Activated naive CD8-positive, alpha-beta T cell (primary cell): ENCODE data around the gene NUP205.
A peak's percentile ranks its signal among the peaks of the same experiment; 100 is the strongest.

ENCODE experiments used
- H3K27ac Mint-ChIP-seq: one replicate; pipeline ENCODE4 v1.8.0; 2021; ENCODE audit warnings: mixed read lengths
- H3K27me3 Mint-ChIP-seq: one replicate; pipeline ENCODE4 v1.8.0; 2021; ENCODE audit warnings: mixed read lengths
- H3K36me3 Mint-ChIP-seq: one replicate; pipeline ENCODE4 v1.8.0; 2021; ENCODE audit warnings: mixed read lengths
- H3K4me1 Mint-ChIP-seq: one replicate; pipeline ENCODE4 v1.8.0; 2021; ENCODE audit warnings: low read depth, mixed read lengths
- H3K4me3 Mint-ChIP-seq: one replicate; pipeline ENCODE4 v1.8.0; 2021; ENCODE audit warnings: mild to moderate bottlenecking, mixed read lengths
- H3K9me3 Mint-ChIP-seq: one replicate; pipeline ENCODE4 v1.8.0; 2021; ENCODE audit warnings: low read depth, mixed read lengths

Gene NUP205

DNA sequence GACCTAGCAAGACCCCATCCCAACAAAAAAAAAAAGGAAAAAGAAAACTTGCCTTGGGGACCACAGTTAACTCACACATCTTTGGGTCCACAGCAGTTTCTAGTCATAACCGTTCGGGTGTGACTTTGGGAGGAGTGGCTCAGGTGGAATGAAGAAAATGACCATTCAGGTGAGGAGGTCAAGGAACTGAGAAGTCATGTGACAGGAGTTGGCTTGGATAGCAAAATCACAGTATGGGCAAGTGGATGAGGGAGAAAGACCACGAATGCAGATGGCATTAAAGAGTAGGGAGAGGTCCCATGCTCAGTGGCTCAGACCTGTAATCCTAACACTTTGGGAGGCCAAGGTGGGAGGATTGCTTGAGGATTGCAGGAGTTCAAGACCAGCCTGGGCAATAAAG lies 30.7 kb upstream of the NUP205 start:
- Mint-ChIP-seq H3K9me3 (no peaks in the 10 kb centered on the region), H3K4me1 (no peaks in the 10 kb centered on the region), H3K36me3 (no peaks in the 10 kb centered on the region), H3K27ac (no peak overlapping the region), H3K4me3 (no peak overlapping the region), H3K27me3 (peaks cover 1% of the 10 kb centered on the region)

DNA sequence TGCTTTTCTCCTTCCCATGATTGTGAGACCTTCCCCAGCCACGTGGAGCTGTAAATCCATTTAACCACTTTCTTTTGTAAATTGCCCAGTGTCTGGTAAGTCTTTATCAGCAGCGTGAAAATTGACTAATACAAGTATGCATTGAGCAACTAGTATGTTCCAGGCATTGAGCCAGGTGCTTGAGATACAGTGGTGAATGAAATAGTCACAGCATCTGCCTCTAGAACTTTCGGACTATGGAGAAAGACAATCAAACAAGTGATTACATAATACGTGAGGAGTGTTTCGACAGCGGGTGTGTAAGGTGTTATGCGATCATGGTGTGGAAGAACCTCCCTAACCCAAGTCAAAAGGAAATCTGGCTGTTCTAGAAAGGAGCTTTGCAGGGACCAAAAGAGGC lies 21.6 kb upstream of the NUP205 start:
- H3K27ac Mint-ChIP-seq: no peak overlapping the region
- H3K27me3 Mint-ChIP-seq: peaks cover 6% of the 10 kb centered on the region
- H3K4me1 Mint-ChIP-seq: no peaks in the 10 kb centered on the region
- H3K36me3 Mint-ChIP-seq: no peaks in the 10 kb centered on the region
- H3K4me3 Mint-ChIP-seq: no peak overlapping the region
- no peaks in the 10 kb centered on the region for H3K9me3 Mint-ChIP-seq

DNA sequence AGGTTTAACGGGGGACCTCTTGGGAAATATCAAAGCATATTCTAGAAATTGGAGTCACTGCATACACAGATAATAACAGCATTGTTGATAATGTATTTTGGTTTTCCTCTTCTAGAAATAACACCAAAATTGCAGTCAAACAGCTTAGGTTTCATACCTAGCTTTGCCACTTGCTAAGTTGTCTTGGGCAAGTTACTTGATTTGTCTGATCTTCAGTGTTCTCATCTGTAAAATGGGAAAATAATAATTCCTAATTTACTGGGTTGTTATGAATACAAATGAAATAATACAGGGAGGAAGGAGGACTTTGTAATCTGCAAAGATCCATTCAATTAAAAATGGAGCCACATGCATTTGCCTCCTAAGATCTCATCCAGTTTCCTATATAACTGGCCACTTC lies 20.3 kb upstream of the NUP205 start:
- Mint-ChIP-seq H3K4me3 (no peak overlapping the region), H3K27me3 (peaks cover 6% of the 10 kb centered on the region), H3K27ac (no peak overlapping the region), H3K4me1 (no peaks in the 10 kb centered on the region), H3K9me3 (no peaks in the 10 kb centered on the region), H3K36me3 (no peaks in the 10 kb centered on the region)

DNA sequence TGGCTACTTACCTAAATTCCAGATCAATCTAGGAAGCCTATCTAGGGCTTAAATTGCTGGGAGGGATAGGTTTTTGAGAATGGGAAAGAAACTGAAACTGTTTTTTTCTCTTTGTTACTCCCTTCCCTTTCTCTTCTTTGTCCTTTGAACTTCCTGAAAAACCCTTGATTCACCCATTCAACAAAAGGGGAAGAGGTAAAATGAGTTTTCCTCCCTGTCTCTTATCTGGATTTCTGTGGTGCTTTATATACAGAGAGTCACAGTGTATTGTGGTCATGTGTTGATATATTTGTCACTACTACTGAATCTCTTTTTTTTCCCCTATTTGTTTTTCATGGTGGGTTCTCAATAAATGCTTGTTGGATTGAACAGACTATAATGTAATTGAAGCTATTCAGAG lies 19.8 kb upstream of the NUP205 start:
- Mint-ChIP-seq H3K9me3 (no peaks in the 10 kb centered on the region), H3K4me3 (no peak overlapping the region), H3K36me3 (no peaks in the 10 kb centered on the region), H3K27ac (no peak overlapping the region), H3K4me1 (no peaks in the 10 kb centered on the region), H3K27me3 (peaks cover 6% of the 10 kb centered on the region)

DNA sequence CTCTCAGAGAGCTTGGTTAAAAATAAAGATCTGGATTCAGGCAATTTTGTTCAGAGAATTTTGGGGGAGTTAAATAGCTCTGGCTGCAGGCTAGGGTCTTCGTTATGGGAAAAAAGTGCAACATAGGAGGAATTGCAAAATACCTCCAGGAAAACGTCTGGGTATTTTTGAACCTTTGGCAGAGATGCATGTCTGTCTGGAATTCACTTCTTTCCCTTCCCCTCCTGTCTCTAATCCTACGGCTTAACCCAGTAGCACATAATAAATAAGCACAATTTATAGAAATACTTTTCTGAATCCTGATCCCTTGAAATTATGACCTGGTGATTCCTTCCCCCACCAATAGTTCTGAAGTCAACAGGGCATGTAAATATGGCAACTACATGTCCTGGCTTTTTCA lies 19.3 kb upstream of the NUP205 start:
- Mint-ChIP-seq H3K4me1 (no peaks in the 10 kb centered on the region), H3K27ac (no peak overlapping the region), H3K4me3 (no peak overlapping the region)

DNA sequence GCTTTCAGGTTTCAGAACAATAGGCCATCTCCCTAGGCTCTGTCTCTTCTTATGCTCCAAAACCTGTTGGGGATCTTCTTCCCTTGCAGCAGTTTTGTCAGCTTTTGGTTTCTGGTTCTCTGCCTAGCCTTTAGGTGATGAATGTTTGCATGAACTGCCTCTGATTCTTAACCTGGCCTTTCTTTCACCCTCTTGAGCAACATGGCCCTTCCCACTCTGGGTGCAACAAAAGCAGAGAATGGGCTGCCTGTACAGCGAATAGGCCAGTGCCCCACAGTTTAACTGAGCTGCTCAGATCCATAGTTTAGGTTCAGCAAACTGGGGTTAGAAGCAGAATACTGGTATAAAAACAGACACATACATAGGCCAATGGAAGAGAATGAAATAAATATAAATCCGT lies 18.1 kb upstream of the NUP205 start:
- H3K4me3 Mint-ChIP-seq: no peak overlapping the region
- no peaks in the 10 kb centered on the region for H3K4me1 Mint-ChIP-seq
- no peaks in the 10 kb centered on the region for H3K9me3 Mint-ChIP-seq
- H3K27ac Mint-ChIP-seq: no peak overlapping the region
- H3K27me3 Mint-ChIP-seq: peaks cover 4% of the 10 kb centered on the region
- H3K36me3 Mint-ChIP-seq: no peaks in the 10 kb centered on the region

More for the DNA sequence above, 19.3 kb upstream of the NUP205 start:
- no peaks in the 10 kb centered on the region for H3K9me3 Mint-ChIP-seq
- peaks cover 6% of the 10 kb centered on the region for H3K27me3 Mint-ChIP-seq
- H3K36me3 Mint-ChIP-seq: no peaks in the 10 kb centered on the region

DNA sequence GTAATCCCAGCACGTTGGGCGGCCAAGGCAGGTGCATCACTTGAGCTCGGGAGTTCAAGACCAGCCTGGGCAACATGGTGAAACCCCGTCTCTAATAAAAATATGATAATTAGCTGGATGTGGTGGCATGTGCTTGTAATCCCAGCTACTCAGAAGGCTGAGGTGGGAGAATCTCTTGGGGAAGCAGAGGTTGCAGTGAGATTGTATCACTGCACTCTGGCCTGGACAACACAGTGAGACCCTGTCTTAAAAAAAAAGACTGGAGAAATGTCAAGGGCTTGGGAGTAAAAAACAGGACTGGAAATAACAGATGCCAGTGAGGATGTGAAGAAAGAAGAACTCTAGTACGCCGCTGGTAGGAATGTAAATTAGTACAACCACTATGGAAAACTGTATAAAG lies 16.7 kb upstream of the NUP205 start:
- H3K4me3 Mint-ChIP-seq: no peak overlapping the region
- H3K9me3 Mint-ChIP-seq: no peaks in the 10 kb centered on the region
- no peaks in the 10 kb centered on the region for H3K4me1 Mint-ChIP-seq
- no peak overlapping the region for H3K27ac Mint-ChIP-seq
- H3K27me3 Mint-ChIP-seq: peaks cover 3% of the 10 kb centered on the region
- H3K36me3 Mint-ChIP-seq: no peaks in the 10 kb centered on the region

DNA sequence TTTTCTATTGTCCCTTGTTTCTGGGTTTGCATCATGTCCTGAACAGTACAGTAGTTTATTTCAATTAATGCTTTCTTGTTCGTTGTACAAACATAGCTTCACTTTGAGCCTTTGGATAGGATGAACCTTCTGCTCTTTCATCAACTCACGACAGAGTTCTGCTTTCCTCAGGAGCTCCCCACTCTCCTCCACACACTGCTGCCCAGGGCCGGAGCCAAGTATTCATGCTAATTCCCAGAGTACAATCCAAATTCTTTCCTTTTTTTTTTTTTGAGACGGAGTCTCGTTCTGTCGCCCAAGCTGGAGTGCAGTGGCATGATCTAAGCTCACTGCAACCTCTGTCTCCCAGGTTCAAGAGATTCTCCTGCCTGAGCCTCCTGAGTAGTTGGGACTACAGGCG lies 7.5 kb upstream of the NUP205 start:
- Mint-ChIP-seq H3K36me3 (no peaks in the 10 kb centered on the region), H3K27me3 (no peaks in the 10 kb centered on the region), H3K4me1 (no peaks in the 10 kb centered on the region), H3K27ac (no peak overlapping the region), H3K9me3 (no peaks in the 10 kb centered on the region), H3K4me3 (no peak overlapping the region)

DNA sequence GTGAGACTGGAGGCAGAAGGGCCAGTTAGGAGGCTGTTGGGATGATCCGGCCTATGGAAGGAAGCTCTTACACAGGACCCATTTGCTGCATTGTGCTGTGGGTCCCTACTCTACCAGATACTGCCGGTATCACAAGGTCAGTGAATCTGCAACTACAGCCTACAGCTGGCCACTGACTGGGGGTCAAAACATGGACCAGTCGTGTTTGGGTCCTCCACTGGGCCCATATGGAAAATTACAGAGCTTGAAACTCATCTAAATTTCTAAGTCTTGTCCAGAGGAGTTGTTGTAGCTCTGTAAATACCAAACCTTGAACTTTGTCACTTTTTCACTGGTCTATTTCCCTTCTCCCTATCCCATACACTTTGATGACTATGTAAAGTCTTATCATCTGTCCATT lies 5.6 kb upstream of the NUP205 start:
- no peaks in the 10 kb centered on the region for H3K4me1 Mint-ChIP-seq
- no peaks in the 10 kb centered on the region for H3K9me3 Mint-ChIP-seq
- no peaks in the 10 kb centered on the region for H3K27me3 Mint-ChIP-seq
- no peaks in the 10 kb centered on the region for H3K36me3 Mint-ChIP-seq
- H3K27ac Mint-ChIP-seq: no peak overlapping the region
- H3K4me3 Mint-ChIP-seq: no peak overlapping the region

DNA sequence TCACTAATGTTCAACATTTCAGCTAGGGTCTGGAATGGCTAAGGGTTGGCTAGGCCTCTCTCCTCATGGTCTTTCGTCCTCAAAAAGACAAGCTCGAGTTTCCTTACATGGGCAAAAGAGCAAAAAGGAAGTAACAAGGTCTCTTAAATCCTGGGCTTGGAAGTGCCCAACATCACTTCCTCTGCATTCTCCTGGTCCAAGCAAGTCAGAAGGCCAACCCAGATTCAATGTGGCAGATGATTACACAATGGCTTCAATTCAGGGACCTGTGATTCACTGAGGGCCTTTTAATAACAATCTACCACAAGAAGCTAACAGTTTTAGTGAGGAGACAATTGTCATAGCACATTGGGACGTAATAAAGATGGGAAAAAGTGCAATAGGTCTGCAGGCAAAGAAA lies 4.4 kb upstream of the NUP205 start:
- no peak overlapping the region for H3K4me3 Mint-ChIP-seq
- no peak overlapping the region for H3K27ac Mint-ChIP-seq
- H3K27me3 Mint-ChIP-seq: no peaks in the 10 kb centered on the region
- H3K4me1 Mint-ChIP-seq: no peaks in the 10 kb centered on the region
- no peaks in the 10 kb centered on the region for H3K36me3 Mint-ChIP-seq
- no peaks in the 10 kb centered on the region for H3K9me3 Mint-ChIP-seq

DNA sequence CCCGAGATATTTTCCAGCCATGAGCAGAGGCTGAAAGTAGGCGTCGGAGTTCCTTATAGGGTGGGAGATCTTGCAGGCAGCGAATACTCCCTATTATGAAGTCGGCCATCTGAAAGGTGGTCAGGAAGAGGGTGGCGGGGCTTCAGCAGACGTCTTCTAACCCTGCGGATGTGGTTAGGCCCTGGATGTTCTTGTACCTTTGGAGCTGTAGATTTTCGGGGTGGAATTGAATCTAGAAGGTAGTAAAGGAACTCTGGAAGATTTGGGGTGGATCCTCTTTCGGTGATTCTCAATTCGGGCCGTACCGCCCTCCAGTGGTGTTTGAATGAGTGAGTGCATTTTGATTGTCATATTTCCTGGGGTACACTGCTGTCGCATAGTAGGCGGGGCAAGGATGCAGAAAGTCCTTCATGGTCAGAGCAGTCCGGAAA lies 635 bp downstream of the NUP205 start:
- Mint-ChIP-seq H3K36me3 (peaks cover 5% of the 10 kb centered on the region), H3K4me3 (no peak overlapping the region), H3K27me3 (no peaks in the 10 kb centered on the region), H3K4me1 (peaks cover 19% of the 10 kb centered on the region), H3K9me3 (no peaks in the 10 kb centered on the region), H3K27ac (no peak overlapping the region)

DNA sequence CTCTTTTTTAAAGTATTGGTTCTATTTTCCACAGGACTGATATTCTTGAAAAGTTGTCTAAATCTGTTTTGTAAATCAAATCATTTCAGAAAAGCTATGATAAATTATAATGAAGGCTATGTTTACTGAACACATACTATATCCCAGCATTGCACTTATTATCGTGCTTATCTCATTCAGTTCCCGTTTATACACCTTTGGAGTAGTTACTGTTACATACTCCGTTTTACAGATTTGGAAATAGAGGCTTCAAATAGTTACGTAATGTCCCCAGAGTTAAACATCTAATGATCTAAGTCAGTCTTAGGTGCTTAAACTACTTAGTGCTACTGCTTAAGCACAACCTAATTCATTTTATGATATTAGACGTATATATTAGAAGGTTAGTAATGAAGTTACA lies 1.2 kb downstream of the NUP205 start:
- no peaks in the 10 kb centered on the region for H3K27me3 Mint-ChIP-seq
- no peaks in the 10 kb centered on the region for H3K9me3 Mint-ChIP-seq
- peaks cover 5% of the 10 kb centered on the region for H3K36me3 Mint-ChIP-seq
- H3K4me1 Mint-ChIP-seq: peaks cover 23% of the 10 kb centered on the region
- no peak overlapping the region for H3K4me3 Mint-ChIP-seq
- H3K27ac Mint-ChIP-seq: no peak overlapping the region

DNA sequence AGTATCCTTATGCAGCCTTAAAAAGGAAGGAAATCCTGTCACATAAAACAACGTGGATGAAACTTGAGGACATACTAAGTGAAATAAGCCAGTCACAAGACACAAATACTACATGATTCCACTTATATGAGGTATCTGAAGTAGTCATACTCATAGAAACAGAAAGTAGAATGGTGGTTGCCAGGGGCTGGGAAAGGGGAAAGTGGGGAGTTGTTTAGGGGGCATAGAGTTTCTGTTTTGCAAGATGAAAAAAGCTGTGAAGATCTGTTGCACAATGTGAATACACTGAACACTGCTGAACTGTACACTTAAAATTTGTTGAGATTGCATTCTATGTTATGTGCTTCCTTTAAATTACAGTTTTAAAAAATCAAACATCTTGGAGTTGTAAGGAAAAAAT lies 2.9 kb downstream of the NUP205 start:
- H3K4me3 Mint-ChIP-seq: no peak overlapping the region
- no peaks in the 10 kb centered on the region for H3K27me3 Mint-ChIP-seq
- peak overlapping the region; percentile 70 for H3K27ac Mint-ChIP-seq
- H3K4me1 Mint-ChIP-seq: peaks cover 26% of the 10 kb centered on the region
- H3K9me3 Mint-ChIP-seq: no peaks in the 10 kb centered on the region
- peaks cover 5% of the 10 kb centered on the region for H3K36me3 Mint-ChIP-seq

DNA sequence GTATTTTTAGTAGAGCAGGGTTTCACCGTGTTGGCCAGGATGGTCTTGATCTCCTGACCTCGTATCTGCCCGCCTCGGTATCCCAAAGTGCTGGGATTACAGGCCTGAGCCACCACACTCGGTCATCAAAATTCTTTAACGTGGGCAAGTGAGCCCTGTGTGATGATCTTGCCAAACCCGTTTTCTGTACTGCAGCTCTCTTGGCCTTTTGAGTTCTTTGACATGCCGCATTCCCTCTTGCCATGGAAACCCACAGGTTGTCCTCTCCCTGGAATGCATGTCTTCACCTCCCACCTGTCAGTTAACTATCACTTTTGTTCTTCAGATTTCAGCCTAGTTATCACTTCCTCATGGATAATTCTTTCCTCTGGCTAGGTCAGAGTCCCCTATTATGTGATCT lies 5.0 kb downstream of the NUP205 start:
- H3K4me3 Mint-ChIP-seq: no peak overlapping the region
- H3K4me1 Mint-ChIP-seq: peaks cover 36% of the 10 kb centered on the region
- no peaks in the 10 kb centered on the region for H3K27me3 Mint-ChIP-seq
- H3K9me3 Mint-ChIP-seq: no peaks in the 10 kb centered on the region
- peak overlapping the region; percentile 41 for H3K27ac Mint-ChIP-seq
- H3K36me3 Mint-ChIP-seq: peaks cover 5% of the 10 kb centered on the region

DNA sequence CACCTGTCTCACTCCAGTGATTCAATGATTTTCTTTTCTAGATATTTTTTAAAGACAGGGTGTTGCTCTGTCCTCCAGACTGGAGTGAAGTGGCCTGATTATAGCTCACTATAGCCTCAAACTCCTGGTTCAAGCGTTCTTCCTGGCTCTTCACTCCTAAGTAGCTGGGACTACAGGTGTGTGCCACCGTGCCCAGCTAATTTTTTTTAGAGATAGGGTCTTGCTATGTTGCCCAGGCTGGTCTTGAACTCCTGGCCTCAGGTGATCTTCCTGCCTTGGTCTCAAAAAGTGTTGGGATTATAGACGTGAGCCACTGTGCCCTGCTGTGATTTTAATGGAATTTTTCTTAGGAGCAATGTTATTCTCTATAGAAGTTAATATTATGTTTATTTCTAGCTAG lies 14.1 kb downstream of the NUP205 start:
- Mint-ChIP-seq H3K9me3 (no peaks in the 10 kb centered on the region), H3K36me3 (peaks cover 14% of the 10 kb centered on the region), H3K4me1 (peaks cover 18% of the 10 kb centered on the region), H3K27me3 (no peaks in the 10 kb centered on the region), H3K4me3 (no peak overlapping the region), H3K27ac (no peak overlapping the region)

DNA sequence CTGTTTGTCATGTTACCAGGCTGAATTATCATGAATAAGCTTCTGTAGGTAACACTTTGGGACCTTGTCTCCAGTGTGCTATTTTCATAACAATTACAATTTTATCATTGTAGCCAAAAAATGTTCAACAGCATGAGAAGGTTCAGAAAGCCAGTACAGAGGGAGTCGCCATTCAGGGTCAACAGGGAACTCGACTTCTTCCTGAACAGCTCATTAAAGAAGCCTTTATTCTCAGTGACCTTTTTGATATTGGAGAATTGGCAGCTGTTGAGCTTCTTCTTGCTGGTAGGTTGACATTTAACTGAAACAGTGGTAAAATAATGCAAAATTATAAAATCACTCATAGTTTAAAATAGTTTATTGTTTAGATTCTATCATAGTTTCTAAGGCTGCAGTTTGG lies 15.8 kb downstream of the NUP205 start:
- H3K4me3 Mint-ChIP-seq: no peak overlapping the region
- no peaks in the 10 kb centered on the region for H3K9me3 Mint-ChIP-seq
- H3K27ac Mint-ChIP-seq: no peak overlapping the region
- H3K4me1 Mint-ChIP-seq: peaks cover 16% of the 10 kb centered on the region
- peaks cover 15% of the 10 kb centered on the region for H3K36me3 Mint-ChIP-seq
- H3K27me3 Mint-ChIP-seq: no peaks in the 10 kb centered on the region

DNA sequence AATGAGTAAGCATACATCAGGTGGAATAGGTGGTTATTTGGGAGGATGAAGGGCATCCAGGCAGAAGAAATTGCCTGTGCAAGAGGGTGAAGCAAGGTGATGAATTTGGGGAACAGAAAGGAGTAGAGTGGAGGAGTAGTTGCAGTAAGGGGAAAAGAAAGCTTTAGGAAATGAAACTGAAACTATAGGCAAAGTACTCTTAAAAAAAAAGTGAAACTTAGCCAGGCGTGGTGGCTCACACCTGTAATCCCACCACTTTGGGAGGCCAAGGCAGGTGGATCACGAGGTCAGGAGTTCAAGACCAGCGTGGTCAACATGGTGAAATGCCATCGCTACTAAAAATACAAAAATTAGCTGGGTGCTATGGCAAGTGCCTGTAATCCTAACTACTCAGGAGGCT lies 17.6 kb downstream of the NUP205 start:
- Mint-ChIP-seq H3K36me3 (peaks cover 15% of the 10 kb centered on the region), H3K4me1 (peaks cover 8% of the 10 kb centered on the region), H3K27ac (no peak overlapping the region), H3K27me3 (no peaks in the 10 kb centered on the region), H3K4me3 (no peak overlapping the region), H3K9me3 (no peaks in the 10 kb centered on the region)
